Activated T-cell treated with anti-CD3 and anti-CD28 coated beads for 48 hours (primary cell): Measurements from ENCODE around the gene CCDC12.

Experiments used
- DNase-seq: peaks from one replicate; pipeline ENCODE4 v3.0.0-alpha.2; 2020; ENCODE audit warnings: low read depth

CCDC12 gene

GRCh38 chr3:46890132-46890531 lies 86.4 kb downstream of the CCDC12 start:
- DNase-seq, result no peak

GRCh38 chr3:46889381-46890110 lies 87.0 kb downstream of the CCDC12 start:
- DNase-seq, result no peak

DNA sequence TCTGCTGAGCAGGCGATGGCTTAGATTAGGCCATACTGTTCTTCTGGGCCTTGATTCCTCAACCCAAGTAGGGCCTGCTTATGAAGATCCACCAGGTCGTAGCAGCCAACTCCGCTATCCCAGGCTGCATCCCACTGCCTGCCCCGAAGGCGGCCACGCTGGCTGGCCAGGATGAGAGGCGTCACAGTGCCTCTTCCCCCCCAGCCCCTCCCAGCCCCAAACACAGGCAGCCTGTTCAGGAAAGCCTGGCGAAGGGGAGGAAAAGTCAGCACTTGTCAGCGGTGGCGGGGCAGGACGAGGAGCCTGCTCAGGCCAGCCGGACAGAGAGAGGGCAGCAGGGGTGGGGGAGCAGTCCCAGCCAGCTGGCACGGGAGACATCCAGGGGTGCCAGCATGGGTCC lies 87.8 kb downstream of the CCDC12 start:
- no peak for DNase-seq

DNA sequence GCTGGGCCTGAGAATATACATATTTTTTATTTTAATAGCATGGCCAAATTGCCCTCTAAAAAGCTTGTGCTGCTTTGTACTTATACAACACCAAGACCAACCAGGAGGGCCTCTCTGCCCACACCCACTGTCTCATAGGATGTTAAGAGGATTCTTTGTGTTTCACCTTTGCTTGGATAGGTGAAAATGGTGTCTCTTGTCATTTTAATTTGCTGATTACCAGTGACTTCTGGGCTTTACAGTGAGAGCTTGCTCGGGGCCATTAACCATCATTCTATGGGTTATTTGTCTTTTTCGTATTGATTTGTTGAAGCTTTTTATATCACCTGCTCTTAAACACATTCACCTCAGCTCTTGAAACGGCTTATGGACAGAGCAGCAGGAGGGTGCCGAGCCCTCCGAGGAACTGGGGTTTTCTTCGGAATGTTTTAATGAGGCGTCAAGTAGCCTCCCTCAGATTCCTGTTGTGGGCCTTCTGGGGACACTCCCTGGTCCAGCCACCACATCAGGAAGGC lies 88.5 kb downstream of the CCDC12 start:
- no peak for DNase-seq

- no peak for DNase-seq
Measured at GRCh38 chr3:46885612-46886011, 90.9 kb downstream of the CCDC12 start.

GRCh38 chr3:46884929-46885328 lies 91.6 kb downstream of the CCDC12 start:
- DNase-seq, result no peak

DNA sequence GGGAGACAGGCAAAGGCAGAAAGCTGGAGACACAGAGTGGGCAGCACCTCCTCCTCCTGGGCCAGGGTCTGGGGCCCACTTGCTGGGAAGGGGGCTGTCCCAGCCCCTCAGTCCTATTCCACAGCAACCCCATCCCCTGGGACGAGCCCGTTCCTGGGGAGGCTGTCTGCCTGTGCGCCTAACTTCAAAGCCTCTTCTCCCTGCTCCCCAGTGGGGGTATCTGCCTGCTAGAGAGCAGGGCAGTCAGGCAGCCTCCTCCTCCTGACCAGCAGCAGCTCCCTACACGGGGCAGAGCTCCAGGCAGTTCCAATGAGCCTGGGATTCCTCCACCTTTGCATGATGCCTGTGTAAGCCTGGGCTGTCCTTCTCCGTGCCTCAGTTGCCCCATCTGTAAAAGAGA lies 92.1 kb downstream of the CCDC12 start:
- no peak for DNase-seq

- no peak for DNase-seq
Measured at GRCh38 chr3:46883830-46884185, 92.7 kb downstream of the CCDC12 start.

- no peak for DNase-seq
Measured at GRCh38 chr3:46883054-46883829, 93.3 kb downstream of the CCDC12 start.

DNA sequence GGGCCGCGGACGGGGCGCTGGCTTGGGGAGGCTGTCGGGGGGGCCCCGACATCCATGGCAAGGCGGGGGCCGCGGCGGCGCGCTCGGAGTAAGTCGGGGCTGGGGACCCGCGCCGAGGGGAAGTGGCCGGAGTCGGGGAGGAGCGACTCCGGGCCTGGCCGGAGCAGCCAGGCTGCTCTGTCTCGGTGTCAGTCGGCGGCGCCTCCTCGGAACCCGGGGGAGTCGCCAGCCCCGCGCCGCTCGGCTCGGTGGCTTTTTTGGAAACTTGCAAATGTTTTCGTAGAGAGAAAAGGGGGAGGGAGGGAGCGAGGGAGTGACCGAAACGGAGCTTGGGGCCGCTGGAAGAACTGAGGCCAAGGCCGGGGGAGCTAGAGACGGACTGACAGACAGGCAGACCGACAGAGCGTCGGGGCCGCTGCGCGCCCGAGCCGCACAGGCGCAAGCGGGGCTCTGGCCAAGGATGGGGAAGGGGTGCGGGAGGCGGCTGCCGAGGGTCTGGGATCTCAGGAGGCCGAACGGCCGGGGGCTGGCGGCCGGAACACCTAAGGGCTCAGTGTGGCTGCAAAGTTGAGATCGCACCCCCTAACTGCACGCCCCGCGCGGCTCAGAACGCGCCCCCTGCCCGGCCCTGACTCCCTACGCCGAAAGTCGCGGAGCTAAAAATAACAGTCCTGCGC lies 94.0 kb downstream of the CCDC12 start:
- DNase-seq, result no peak

DNA sequence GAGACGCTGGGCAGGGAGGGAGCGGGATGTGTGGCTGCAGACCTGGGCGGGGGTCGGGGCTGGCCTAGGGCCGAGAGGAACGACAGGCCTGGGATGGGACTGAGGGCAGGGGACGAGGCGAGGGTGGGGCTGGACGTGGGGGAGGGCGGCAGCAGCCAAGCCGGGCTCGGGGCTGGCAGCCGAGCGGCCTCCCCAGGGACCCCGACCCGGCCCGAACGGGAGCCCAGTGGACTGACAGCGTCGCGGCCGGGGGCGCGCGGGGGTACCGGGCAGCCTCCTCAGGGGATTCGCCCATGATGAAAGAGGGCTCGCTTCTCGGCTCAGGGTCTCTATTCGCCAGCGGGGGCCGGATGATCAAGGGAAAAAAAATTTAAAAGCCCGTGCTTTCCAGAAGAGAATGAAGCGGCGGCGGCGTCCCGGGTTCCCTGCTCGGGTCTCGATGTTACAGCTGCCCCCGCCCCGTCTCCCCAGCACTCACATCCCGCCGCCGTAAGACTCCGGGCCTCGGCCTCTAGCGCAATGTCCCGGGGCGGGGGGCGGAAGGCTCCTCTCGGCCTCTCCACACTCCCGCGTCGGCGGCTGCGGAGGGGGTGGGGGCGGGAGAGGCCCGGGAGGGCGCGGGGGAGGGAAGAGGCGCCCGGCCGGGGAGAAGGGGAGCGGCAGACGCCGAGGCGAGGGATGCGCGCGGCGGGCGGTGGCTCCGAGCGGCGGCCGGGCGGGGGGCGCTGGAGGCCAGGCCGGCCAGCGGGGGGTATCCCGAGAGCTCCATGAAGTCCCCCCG lies 94.8 kb downstream of the CCDC12 start:
- no peak for DNase-seq

GRCh38 chr3:46880884-46881595 lies 95.5 kb downstream of the CCDC12 start:
- DNase-seq, result no peak

GRCh38 chr3:46878781-46879436 lies 97.6 kb downstream of the CCDC12 start:
- DNase-seq, result no peak

- DNase-seq, result no peak
Measured at GRCh38 chr3:46877406-46878125, 99.0 kb downstream of the CCDC12 start, which contains the start of gene PTH1R. Gene PTH1R, plus strand, starts transcription at chr3:46877721. Its CDS starts 5,839 bp downstream, at chr3:46883560.

- DNase-seq, result no peak
Measured at GRCh38 chr3:46876313-46877300, 99.9 kb downstream of the CCDC12 start.

GRCh38 chr3:46875560-46875959 lies 101.0 kb downstream of the CCDC12 start:
- DNase-seq, result no peak

- DNase-seq, result no peak
Measured at GRCh38 chr3:46874430-46874829, 102.1 kb downstream of the CCDC12 start.

DNA sequence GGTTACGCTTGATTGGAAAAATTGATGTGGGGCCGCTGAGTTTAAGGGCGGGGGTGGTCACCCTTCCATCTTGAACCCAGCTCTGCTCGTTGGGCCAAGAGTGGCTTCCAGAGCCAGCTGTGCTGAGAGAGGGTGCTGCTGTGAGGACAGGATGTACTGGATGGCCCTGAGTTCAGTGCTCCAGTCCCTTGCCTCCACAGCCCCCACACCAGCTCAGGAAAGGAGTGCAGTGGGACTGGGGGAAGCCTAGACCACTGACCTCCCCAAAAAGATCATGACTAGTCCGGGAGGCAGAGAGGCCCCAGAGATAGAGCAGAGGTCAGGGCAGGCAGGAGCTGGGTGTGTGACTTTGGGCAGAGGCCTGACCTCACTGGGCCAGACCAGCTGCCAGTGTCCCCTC lies 103.0 kb downstream of the CCDC12 start:
- DNase-seq, result no peak
